ENCODE results near the gene SMG7. TPM values are rescaled to one million over a fixed set of nuclear protein-coding genes. Genes with fewer than 3 reads are reported as not detected.

SMG7 gene
- total and polyA plus RNA-seq, 2 donors = 13.4 to 22.9 TPM

DNA sequence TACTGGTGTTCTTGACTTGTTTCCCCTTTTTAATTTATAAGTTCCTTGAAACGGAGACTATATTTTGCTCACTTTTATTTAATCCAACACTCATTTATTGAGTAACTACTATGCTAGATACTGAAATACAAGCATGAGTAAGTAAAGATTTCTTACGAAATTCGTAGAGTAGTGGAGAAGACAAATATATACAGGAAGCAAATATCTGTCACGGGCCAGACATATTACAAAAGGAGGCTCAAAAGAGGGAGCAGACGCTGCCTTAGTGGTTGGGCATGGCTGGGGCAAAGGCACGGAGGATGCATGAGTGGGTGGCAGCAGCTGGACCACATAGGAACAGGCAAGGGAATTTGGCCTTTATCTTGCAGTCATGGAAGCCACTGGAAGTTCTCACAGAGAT is 111.2 kb downstream of the SMG7 start:
- Histone ChIP-seq H3K27ac (ENCODE audit: low read depth in 1 of 2, low read length in 1 of 2) (no peak overlapping the region), H3K36me3 (ENCODE audit: control insufficient read depth in 2 of 2, insufficient read depth in 2 of 2, low read length in 1 of 2) (no peaks in the 10 kb centered on the region), H3K9me3 (ENCODE audit: control insufficient read depth in 2 of 2, insufficient read depth in 1 of 2, low read length in 1 of 2) (no peaks in the 10 kb centered on the region), H3K27me3 (ENCODE audit: control insufficient read depth in 2 of 2, insufficient read depth in 1 of 2, low read length in 1 of 2) (no peaks in the 10 kb centered on the region), H3K4me3 (ENCODE audit: low read length in 2 of 2) (no peak overlapping the region), H3K4me1 (ENCODE audit: control insufficient read depth in 2 of 2, insufficient read depth in 2 of 2, low read length in 2 of 2) (peaks cover 3 to 15% of the 10 kb centered on the region in 2 donors)
- WGBS = 95% methylated on average over 6 of the region's 6 CpGs
- DNase-seq (ENCODE audit: low read depth in 6 of 9, low spot score in 9 of 9) = no peak

DNA sequence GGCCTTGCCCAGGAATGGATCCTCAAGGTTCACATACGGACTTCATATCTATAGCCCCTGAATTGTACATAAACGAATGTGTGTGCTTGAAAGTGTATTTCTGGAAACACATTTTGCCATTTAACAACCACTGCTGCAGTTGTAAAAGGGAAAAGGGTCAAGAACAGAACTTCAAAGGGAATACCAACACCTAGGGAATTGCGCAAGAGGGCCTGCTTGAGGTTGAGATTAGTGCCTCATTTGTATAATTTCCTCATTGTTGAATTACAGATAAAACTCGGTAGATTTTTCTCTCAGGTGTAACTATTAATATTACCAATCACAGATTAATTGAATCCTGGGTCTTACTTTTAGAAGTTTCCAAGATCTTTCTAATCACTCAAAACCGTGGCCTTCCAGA is 111.8 kb downstream of the SMG7 start:
- no peak for DNase-seq (ENCODE audit: low read depth in 6 of 9, low spot score in 9 of 9)
- WGBS = 85% methylated on average over 5 of the region's 5 CpGs
- Histone ChIP-seq H3K9me3 (ENCODE audit: control insufficient read depth in 2 of 2, insufficient read depth in 1 of 2, low read length in 1 of 2) (no peaks in the 10 kb centered on the region), H3K36me3 (ENCODE audit: control insufficient read depth in 2 of 2, insufficient read depth in 2 of 2, low read length in 1 of 2) (no peaks in the 10 kb centered on the region), H3K4me3 (ENCODE audit: low read length in 2 of 2) (no peak overlapping the region), H3K27me3 (ENCODE audit: control insufficient read depth in 2 of 2, insufficient read depth in 1 of 2, low read length in 1 of 2) (no peaks in the 10 kb centered on the region), H3K27ac (ENCODE audit: low read depth in 1 of 2, low read length in 1 of 2) (no peak overlapping the region), H3K4me1 (ENCODE audit: control insufficient read depth in 2 of 2, insufficient read depth in 2 of 2, low read length in 2 of 2) (peaks cover 3 to 10% of the 10 kb centered on the region in 2 donors)

DNA sequence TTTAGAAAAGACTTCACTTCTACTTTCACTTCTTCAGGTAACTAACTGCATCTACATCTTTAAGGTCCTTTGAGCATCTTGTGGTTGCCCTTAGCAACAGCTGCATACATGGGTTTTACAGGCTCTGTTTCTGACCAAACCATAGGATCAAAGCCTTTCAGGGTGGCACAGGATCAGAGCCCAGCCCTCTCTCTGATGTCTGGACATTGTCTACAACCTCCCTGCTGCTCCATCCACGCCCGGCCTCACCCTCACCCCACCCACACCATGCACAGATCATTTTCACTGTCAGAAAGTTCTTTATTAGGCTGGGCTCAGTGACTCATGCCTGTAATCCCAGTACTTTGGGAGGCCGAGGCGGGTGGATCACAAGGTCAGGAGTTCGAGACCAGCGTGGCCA is 112.7 kb downstream of the SMG7 start:
- Histone ChIP-seq H3K4me3 (ENCODE audit: low read length in 2 of 2) (no peak overlapping the region), H3K4me1 (ENCODE audit: control insufficient read depth in 2 of 2, insufficient read depth in 2 of 2, low read length in 2 of 2) (peaks cover 3 to 7% of the 10 kb centered on the region in 2 donors), H3K9me3 (ENCODE audit: control insufficient read depth in 2 of 2, insufficient read depth in 1 of 2, low read length in 1 of 2) (no peaks in the 10 kb centered on the region), H3K27ac (ENCODE audit: low read depth in 1 of 2, low read length in 1 of 2) (no peak overlapping the region), H3K27me3 (ENCODE audit: control insufficient read depth in 2 of 2, insufficient read depth in 1 of 2, low read length in 1 of 2) (no peaks in the 10 kb centered on the region), H3K36me3 (ENCODE audit: control insufficient read depth in 2 of 2, insufficient read depth in 2 of 2, low read length in 1 of 2) (no peaks in the 10 kb centered on the region)
- WGBS = 97% methylated on average over 6 of the region's 6 CpGs
- no peak for DNase-seq (ENCODE audit: low read depth in 6 of 9, low spot score in 9 of 9)

DNA sequence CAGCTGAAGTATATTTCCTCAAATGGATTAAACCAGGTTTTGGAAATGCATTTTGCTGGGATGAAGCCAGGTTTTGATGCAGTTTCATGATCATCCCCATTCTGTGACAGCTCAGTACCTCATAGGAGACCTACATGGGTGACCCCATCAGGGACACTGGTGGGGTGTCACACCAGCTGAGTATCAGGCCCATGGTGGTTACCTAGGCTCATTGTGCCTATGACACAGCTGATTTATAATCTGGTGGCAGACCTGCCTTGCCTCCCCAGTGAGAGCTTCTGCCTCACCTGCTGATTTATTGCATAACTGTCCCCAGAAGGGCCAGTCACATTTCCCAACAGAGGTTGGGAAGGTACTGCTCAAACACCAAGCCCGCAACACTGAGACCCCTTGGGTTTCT is 114.2 kb downstream of the SMG7 start:
- Histone ChIP-seq H3K4me1 (ENCODE audit: control insufficient read depth in 2 of 2, insufficient read depth in 2 of 2, low read length in 2 of 2) (peaks cover 0 to 4% of the 10 kb centered on the region in 2 donors), H3K27ac (ENCODE audit: low read depth in 1 of 2, low read length in 1 of 2) (no peak overlapping the region), H3K36me3 (ENCODE audit: control insufficient read depth in 2 of 2, insufficient read depth in 2 of 2, low read length in 1 of 2) (no peaks in the 10 kb centered on the region), H3K27me3 (ENCODE audit: control insufficient read depth in 2 of 2, insufficient read depth in 1 of 2, low read length in 1 of 2) (no peaks in the 10 kb centered on the region), H3K9me3 (ENCODE audit: control insufficient read depth in 2 of 2, insufficient read depth in 1 of 2, low read length in 1 of 2) (no peaks in the 10 kb centered on the region), H3K4me3 (ENCODE audit: low read length in 2 of 2) (no peak overlapping the region)
- WGBS = 98% methylated on average over 1 of the region's 1 CpG
- no peak for DNase-seq (ENCODE audit: low read depth in 6 of 9, low spot score in 9 of 9)

DNA sequence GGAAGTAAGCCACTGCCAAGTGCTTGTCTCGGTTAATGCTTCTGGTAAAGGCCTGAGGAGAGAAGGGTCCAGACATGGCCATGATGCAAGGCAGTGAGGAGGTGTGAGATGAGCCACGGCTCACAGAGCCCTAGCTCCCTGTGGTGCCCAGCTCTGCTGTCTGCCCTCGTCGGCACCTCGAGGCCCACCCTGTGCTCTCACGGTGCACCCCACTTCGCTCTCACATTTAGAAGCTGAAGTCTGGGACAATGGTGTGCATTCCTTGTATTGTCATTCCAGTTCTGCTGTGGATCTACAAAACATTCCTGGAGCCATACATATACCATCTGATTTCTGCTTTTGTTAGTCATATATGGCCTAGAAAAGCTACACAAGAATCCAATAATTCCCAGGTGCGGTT is 114.6 kb downstream of the SMG7 start:
- H3K9me3 ChIP-seq (ENCODE audit: control insufficient read depth in 2 of 2, insufficient read depth in 1 of 2, low read length in 1 of 2) = no peaks in the 10 kb centered on the region
- no peak overlapping the region for H3K27ac ChIP-seq (ENCODE audit: low read depth in 1 of 2, low read length in 1 of 2)
- no peaks in the 10 kb centered on the region for H3K27me3 ChIP-seq (ENCODE audit: control insufficient read depth in 2 of 2, insufficient read depth in 1 of 2, low read length in 1 of 2)
- no peaks in the 10 kb centered on the region for H3K36me3 ChIP-seq (ENCODE audit: control insufficient read depth in 2 of 2, insufficient read depth in 2 of 2, low read length in 1 of 2)
- H3K4me3 ChIP-seq (ENCODE audit: low read length in 2 of 2) = no peak overlapping the region
- WGBS = 97% methylated on average over 8 of the region's 8 CpGs
- H3K4me1 ChIP-seq (ENCODE audit: control insufficient read depth in 2 of 2, insufficient read depth in 2 of 2, low read length in 2 of 2) = peaks cover 0 to 4% of the 10 kb centered on the region in 2 donors
- DNase-seq (ENCODE audit: low read depth in 6 of 9, low spot score in 9 of 9) = no peak

DNA sequence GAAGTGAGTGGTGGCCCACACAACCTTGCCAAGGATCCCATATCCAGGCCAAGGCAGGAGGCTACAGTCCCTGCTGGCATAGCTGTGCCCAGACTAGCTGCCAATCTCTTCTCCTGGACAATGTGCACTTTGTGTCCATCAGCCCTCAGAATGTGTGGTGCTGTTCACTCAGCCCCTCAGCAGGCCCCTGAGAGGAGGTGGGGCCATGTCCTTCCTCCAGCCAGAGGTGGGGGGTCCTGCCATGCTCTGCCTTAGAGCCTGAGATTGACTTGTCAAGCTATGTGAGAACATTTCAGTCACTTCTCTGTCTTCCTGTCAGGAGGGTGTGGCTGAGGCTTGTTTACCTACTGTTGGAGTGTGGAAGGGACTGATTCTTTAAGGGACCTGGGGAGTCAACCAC is 116.5 kb downstream of the SMG7 start:
- peak overlapping the region in 1 of 2 donors; percentile 20 for H3K27ac ChIP-seq (ENCODE audit: low read depth in 1 of 2, low read length in 1 of 2)
- H3K4me3 ChIP-seq (ENCODE audit: low read length in 2 of 2) = no peak overlapping the region
- H3K27me3 ChIP-seq (ENCODE audit: control insufficient read depth in 2 of 2, insufficient read depth in 1 of 2, low read length in 1 of 2) = no peaks in the 10 kb centered on the region
- H3K4me1 ChIP-seq (ENCODE audit: control insufficient read depth in 2 of 2, insufficient read depth in 2 of 2, low read length in 2 of 2) = peaks cover 0 to 4% of the 10 kb centered on the region in 2 donors
- no peaks in the 10 kb centered on the region for H3K9me3 ChIP-seq (ENCODE audit: control insufficient read depth in 2 of 2, insufficient read depth in 1 of 2, low read length in 1 of 2)
- no peaks in the 10 kb centered on the region for H3K36me3 ChIP-seq (ENCODE audit: control insufficient read depth in 2 of 2, insufficient read depth in 2 of 2, low read length in 1 of 2)
- DNase-seq (ENCODE audit: low read depth in 6 of 9, low spot score in 9 of 9) = no peak

DNA sequence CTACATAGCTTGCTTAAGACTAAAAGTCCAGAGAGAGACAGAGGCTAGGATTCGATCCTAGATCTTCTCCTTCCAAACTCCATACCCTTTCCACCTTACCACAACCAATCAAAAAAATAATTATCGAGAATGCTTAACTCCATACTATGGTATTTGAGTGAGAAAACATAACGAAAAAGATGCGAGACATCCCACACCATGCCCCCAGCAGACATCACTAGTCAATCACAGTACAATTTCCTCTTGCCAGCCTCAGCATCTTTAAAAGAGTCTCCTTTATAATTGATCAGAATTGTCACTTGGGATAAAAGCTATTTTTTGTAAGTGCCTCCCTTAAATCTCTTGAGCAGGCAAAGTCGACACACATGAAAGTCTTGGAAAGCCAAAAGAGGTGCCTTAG is 117.1 kb downstream of the SMG7 start:
- H3K9me3 ChIP-seq (ENCODE audit: control insufficient read depth in 2 of 2, insufficient read depth in 1 of 2, low read length in 1 of 2) = no peaks in the 10 kb centered on the region
- DNase-seq (ENCODE audit: low read depth in 6 of 9, low spot score in 9 of 9) = no peak
- H3K27me3 ChIP-seq (ENCODE audit: control insufficient read depth in 2 of 2, insufficient read depth in 1 of 2, low read length in 1 of 2) = no peaks in the 10 kb centered on the region
- WGBS = 96% methylated on average over 5 of the region's 5 CpGs
- no peak overlapping the region for H3K27ac ChIP-seq (ENCODE audit: low read depth in 1 of 2, low read length in 1 of 2)
- H3K36me3 ChIP-seq (ENCODE audit: control insufficient read depth in 2 of 2, insufficient read depth in 2 of 2, low read length in 1 of 2) = no peaks in the 10 kb centered on the region
- H3K4me1 ChIP-seq (ENCODE audit: control insufficient read depth in 2 of 2, insufficient read depth in 2 of 2, low read length in 2 of 2) = peaks cover 0 to 4% of the 10 kb centered on the region in 2 donors
- H3K4me3 ChIP-seq (ENCODE audit: low read length in 2 of 2) = no peak overlapping the region

DNA sequence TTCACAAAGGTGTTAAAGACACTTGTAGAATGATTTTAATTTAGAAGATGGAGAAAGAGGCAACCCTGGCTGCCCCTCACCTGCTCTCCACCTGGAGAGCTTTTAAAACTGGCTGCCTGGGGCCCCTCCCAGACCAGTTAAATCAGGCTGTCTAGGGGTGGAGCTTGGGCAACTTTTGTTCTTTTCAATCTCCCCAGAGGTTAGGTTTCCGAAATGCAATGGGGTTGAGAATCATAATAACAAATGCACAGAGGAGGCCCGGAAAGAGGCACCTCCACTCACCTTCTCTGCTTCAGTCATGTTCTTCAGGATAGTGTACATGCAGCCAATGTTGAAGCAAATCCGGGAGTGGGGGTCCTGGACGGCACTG is 117.6 kb downstream of the SMG7 start:
- WGBS = 95% methylated on average over 4 of the region's 4 CpGs
- no peak for DNase-seq (ENCODE audit: low read depth in 6 of 9, low spot score in 9 of 9)
- Histone ChIP-seq H3K27me3 (ENCODE audit: control insufficient read depth in 2 of 2, insufficient read depth in 1 of 2, low read length in 1 of 2) (no peaks in the 10 kb centered on the region), H3K4me3 (ENCODE audit: low read length in 2 of 2) (no peak overlapping the region), H3K4me1 (ENCODE audit: control insufficient read depth in 2 of 2, insufficient read depth in 2 of 2, low read length in 2 of 2) (peaks cover 0 to 4% of the 10 kb centered on the region in 2 donors), H3K36me3 (ENCODE audit: control insufficient read depth in 2 of 2, insufficient read depth in 2 of 2, low read length in 1 of 2) (no peaks in the 10 kb centered on the region), H3K9me3 (ENCODE audit: control insufficient read depth in 2 of 2, insufficient read depth in 1 of 2, low read length in 1 of 2) (no peaks in the 10 kb centered on the region), H3K27ac (ENCODE audit: low read depth in 1 of 2, low read length in 1 of 2) (peak overlapping the region; percentile 28 to 60)

DNA sequence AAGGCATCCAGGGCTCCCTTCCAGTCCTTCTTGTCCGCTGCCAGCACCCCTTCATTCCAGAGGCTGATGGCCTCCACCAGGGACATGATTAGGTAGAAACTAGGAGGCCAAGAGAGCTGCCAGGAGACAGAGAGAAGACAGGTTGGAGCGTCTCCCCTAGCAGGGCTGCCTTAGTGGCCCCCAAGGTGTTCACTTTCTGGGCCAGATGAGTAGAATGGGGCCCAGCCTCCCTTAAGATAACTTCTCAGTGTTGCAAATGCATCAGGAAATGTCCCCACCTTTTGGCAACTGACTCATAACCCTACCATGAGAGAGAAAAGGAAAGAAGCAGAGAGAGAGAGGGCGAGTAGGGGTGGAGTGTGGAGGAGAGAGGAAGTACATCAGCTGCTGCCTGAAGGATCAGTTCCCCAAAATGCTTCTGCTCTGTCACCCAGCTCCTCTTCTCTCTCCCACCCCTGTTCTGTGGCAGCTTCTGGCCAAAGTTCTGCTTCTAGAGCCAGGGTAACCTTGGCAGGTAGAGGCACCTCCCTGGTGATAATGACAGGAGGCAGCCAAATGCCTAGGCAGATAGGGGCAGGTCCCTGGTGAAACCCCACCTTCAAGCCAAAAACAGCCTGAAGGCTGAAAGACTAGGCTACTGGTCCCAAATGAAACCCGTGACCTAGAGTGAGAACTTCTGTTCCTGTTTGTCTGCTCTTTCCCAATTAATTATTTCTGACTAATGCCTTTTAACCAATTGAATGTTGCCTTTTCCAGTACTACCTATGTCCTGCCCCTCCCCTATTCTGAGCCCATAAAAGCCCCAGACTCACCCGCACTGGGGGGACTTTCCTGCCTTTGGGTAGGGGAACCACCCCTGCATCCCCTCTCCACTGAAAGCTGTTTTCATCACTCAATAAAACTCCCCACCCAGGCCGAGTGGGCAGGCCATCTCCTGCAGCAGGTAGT is 118.2 kb downstream of the SMG7 start, which contains the start of gene NCF2:
Gene NCF2 (minus strand): TSS at position 216 of the 948 bp plus-strand sequence. CDS start 130 bp downstream, at position 86.
- H3K27ac ChIP-seq (ENCODE audit: low read depth in 1 of 2, low read length in 1 of 2) = peak within 1 kb of the TSS; percentile 51 to 60
- no peak within 1 kb of the TSS for H3K4me3 ChIP-seq (ENCODE audit: low read length in 2 of 2)
- DNase-seq (ENCODE audit: low read depth in 6 of 9, low spot score in 9 of 9) = peak in 1 of 9 donors; percentile 46
- 82% methylated on average over 6 of the region's 6 CpGs for WGBS
- no peaks in the 10 kb centered on the region for H3K36me3 ChIP-seq (ENCODE audit: control insufficient read depth in 2 of 2, insufficient read depth in 2 of 2, low read length in 1 of 2)
- H3K27me3 ChIP-seq (ENCODE audit: control insufficient read depth in 2 of 2, insufficient read depth in 1 of 2, low read length in 1 of 2) = no peaks in the 10 kb centered on the region
- peaks cover 0 to 4% of the 10 kb centered on the region in 2 donors for H3K4me1 ChIP-seq (ENCODE audit: control insufficient read depth in 2 of 2, insufficient read depth in 2 of 2, low read length in 2 of 2)
- no peaks in the 10 kb centered on the region for H3K9me3 ChIP-seq (ENCODE audit: control insufficient read depth in 2 of 2, insufficient read depth in 1 of 2, low read length in 1 of 2)

Data from thymus (tissue), 11 donors.